ENCODE measurements around the gene CCDC106.
A peak's percentile ranks its signal among the peaks of the same experiment; 100 is the strongest.

The CCDC106 gene

GRCh38 chr19:55642153-55643002, 5.6 kb upstream of the CCDC106 start:
- H3K4me3 ChIP-seq (ENCODE audit: low read length) = peak overlapping the region; percentile 79
- no peak for DNase-seq (ENCODE audit: low read depth)
- TF ChIP-seq CTCF (conservative IDR thresholded peaks at IDR 0.05; ENCODE audit: low read depth, low read length) = no peak

DNA sequence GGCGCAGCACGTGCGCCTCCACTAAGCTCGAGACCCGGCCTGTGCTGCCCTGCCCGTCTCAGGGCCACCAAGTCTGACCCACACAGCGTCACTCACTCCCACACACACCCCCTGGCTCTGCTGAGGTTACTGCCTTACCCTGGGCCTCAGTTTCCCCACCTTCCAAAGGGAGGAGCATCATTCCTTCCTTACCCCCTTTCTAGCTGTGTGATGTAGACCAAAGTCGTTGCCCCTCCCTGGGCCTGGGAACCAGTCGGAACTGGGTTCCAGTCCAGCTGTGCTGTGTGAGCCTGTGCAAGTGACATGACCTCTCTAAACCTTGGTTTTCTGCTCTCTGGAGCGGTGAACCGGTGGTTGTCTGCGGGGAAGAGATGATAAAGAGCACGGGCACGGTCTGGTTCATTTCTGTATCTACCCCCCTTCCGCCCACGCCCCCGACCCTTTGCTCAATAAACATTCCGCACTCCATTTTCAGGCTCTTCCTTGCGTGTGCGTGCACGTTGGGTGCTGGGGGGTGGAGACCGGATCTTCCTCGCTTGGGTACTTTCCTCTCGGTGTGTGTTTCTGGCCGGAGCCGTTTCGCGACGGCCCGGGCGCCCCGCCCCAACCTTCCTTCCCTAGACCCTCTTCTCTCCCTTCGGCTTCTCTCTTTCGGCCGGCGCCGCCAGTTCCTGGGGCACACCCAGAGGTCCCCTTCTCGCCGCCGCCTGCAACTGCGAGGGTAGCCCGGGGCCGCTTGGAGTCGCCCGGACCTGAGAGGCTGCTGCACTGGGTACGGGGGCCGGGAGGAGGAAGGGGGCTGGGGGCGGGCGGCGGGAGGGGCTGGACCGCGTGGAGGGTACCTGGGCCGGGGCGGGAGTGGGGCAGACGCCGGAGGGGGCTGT, 4.8 kb upstream of the CCDC106 start, which contains the start of gene ZNF581:
Gene ZNF581, plus strand, starts transcription at position 647 of the 884 bp plus-strand sequence. CDS start 923 bp downstream, outside the sequence.
- peak within 1 kb of the TSS; percentile 79 for H3K4me3 ChIP-seq (ENCODE audit: low read length)
- no peak for DNase-seq (ENCODE audit: low read depth)
- TF ChIP-seq CTCF (conservative IDR thresholded peaks at IDR 0.05; ENCODE audit: low read depth, low read length) = no peak

- no peak for TF ChIP-seq CTCF (conservative IDR thresholded peaks at IDR 0.05; ENCODE audit: low read depth, low read length)
- H3K4me3 ChIP-seq (ENCODE audit: low read length) = peak overlapping the region; percentile 79
- DNase-seq (ENCODE audit: low read depth) = no peak
Measured at GRCh38 chr19:55643887-55644176, 4.2 kb upstream of the CCDC106 start.

DNA sequence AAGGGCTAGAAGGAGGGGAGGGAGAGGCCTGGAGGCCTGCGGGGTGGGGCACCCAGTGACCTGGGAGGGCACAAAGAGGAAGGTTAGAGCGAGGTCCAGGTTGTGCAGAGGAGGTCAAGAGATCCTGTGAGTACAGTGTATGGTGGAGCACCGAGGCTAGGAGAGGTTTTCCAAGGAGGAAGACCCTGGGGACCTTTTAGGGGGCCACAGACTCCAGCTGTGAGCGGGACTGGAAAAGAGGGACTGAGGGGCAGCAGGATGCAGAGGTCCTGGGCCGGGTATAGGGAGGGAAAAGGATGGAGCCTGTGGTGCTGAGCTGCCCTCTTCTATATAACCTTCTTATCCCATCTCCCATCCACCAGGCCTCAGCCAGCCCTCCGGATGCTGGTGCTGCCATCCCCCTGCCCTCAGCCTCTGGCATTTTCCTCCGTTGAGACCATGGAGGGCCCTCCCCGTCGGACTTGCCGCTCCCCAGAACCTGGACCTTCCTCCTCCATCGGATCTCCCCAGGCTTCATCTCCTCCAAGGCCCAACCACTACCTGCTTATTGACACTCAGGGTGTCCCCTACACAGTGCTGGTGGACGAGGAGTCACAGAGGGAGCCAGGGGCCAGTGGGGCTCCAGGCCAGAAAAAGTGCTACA, 3.7 kb upstream of the CCDC106 start:
- DNase-seq (ENCODE audit: low read depth) = no peak
- TF ChIP-seq CTCF (conservative IDR thresholded peaks at IDR 0.05; ENCODE audit: low read depth, low read length) = no peak
- H3K4me3 ChIP-seq (ENCODE audit: low read length) = peak overlapping the region; percentile 79

- peak overlapping the region; percentile 79 for H3K4me3 ChIP-seq (ENCODE audit: low read length)
- no peak for DNase-seq (ENCODE audit: low read depth)
- TF ChIP-seq CTCF (conservative IDR thresholded peaks at IDR 0.05; ENCODE audit: low read depth, low read length) = no peak
Measured at GRCh38 chr19:55644842-55645511, 3.0 kb upstream of the CCDC106 start.

DNA sequence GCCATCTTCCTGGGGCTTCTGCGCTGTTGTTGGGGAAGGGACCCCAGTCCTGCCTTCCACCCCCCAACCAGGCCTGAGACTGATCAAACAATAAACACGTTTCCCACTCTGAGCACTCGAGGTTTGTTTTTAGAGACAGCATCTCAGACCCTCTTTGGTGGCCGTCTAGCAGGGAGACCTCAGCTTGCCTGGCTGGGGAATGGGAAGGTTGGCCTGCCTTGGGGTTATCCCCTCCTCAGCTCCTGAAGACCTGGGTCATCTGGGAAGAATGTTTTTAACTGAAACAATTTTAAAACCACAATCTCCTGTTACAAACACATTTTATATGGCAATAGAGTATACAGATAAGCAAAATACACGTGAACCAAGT, 2.5 kb upstream of the CCDC106 start:
- H3K4me3 ChIP-seq (ENCODE audit: low read length) = no peak overlapping the region
- no peak for TF ChIP-seq CTCF (conservative IDR thresholded peaks at IDR 0.05; ENCODE audit: low read depth, low read length)
- no peak for DNase-seq (ENCODE audit: low read depth)
